Mesenchymal stem cell (in vitro differentiated cells and primary cell): ENCODE measurements around the gene NPY5R.
A peak's percentile ranks its signal among the peaks of the same experiment; 100 is the strongest.

Experiments used
- DNase-seq: peaks from one replicate; pipeline ENCODE4 v3.0.0-alpha.2; 2013
- H2AFZ ChIP-seq: one replicate; pipeline ENCODE4 v1.6.1; 2013; ENCODE audit warnings: low read depth, mild to moderate bottlenecking, control low read depth, inconsistent platforms, low read length, moderate library complexity
- H2AK5ac ChIP-seq: 2 replicates; pipeline ENCODE4 v1.6.1; 2013; ENCODE audit warnings: low read length, moderate library complexity, mild to moderate bottlenecking, inconsistent platforms; ENCODE audit not compliant: severe bottlenecking
- H2BK120ac ChIP-seq: one replicate; pipeline ENCODE4 v1.6.1; 2013; ENCODE audit warnings: low read depth, mild to moderate bottlenecking, inconsistent platforms, low read length, moderate library complexity
- H2BK12ac ChIP-seq, 2 experiments: one replicate each; pipeline ENCODE4 v1.6.1; 2013; ENCODE audit warnings: inconsistent platforms in 2 of 2, low read length in 2 of 2, mild to moderate bottlenecking in 2 of 2, moderate library complexity in 2 of 2, control low read depth in 1 of 2
- H2BK15ac ChIP-seq: one replicate; pipeline ENCODE4 v1.6.1; 2013; ENCODE audit warnings: mild to moderate bottlenecking, low read depth, inconsistent platforms; ENCODE audit not compliant: poor library complexity, severe bottlenecking
- H2BK5ac ChIP-seq: 2 replicates; pipeline ENCODE4 v1.6.1; 2013; ENCODE audit warnings: low read depth, mild to moderate bottlenecking, low read length, control low read depth, inconsistent platforms; ENCODE audit not compliant: poor library complexity, severe bottlenecking
- H3K14ac ChIP-seq, 2 experiments: one replicate each; pipeline ENCODE4 v1.6.1; 2013; ENCODE audit warnings: inconsistent platforms in 2 of 2, low read length in 2 of 2, control low read depth in 1 of 2, mild to moderate bottlenecking in 1 of 2, moderate library complexity in 1 of 2
- H3K18ac ChIP-seq, 2 experiments: one replicate each; pipeline ENCODE4 v1.6.1; 2013; ENCODE audit warnings: inconsistent platforms in 2 of 2, low read length in 2 of 2, control low read depth in 1 of 2, low read depth in 1 of 2, mild to moderate bottlenecking in 1 of 2
- H3K23ac ChIP-seq, 2 experiments: one replicate each; pipeline ENCODE4 v1.6.1; 2013; ENCODE audit warnings: inconsistent platforms in 2 of 2, low read length in 2 of 2, mild to moderate bottlenecking in 2 of 2, moderate library complexity in 2 of 2, control low read depth in 1 of 2
- H3K27ac ChIP-seq: 2 replicates; pipeline ENCODE4 v1.5.1; 2013; ENCODE audit warnings: mild to moderate bottlenecking, moderate library complexity, low read length, control low read depth, inconsistent platforms; ENCODE audit not compliant: poor library complexity, severe bottlenecking
- H3K27me3 ChIP-seq, 2 experiments: 2 replicates each; pipeline versions ENCODE4 v1.6.1 to v1.7.0; 2013; ENCODE audit warnings: low read length in 2 of 2, mild to moderate bottlenecking in 2 of 2, moderate library complexity in 2 of 2, control low read depth in 1 of 2, inconsistent platforms in 1 of 2; ENCODE audit not compliant: control insufficient read depth in 1 of 2, insufficient read depth in 1 of 2
- H3K36me3 ChIP-seq, 2 experiments: 2 replicates each; pipeline versions ENCODE4 v1.6.1 to v1.7.0; 2013; ENCODE audit warnings: low read length in 2 of 2, control low read depth in 1 of 2, inconsistent platforms in 1 of 2, low read depth in 1 of 2, mild to moderate bottlenecking in 1 of 2; ENCODE audit not compliant: insufficient read depth in 2 of 2, control insufficient read depth in 1 of 2
- H3K4ac ChIP-seq, 2 experiments: one replicate each; pipeline ENCODE4 v1.6.1; 2013; ENCODE audit warnings: inconsistent platforms in 2 of 2, low read length in 2 of 2, mild to moderate bottlenecking in 2 of 2, moderate library complexity in 2 of 2, control low read depth in 1 of 2, low read depth in 1 of 2
- H3K4me1 ChIP-seq: 2 replicates; pipeline ENCODE4 v1.6.1; 2013; ENCODE audit warnings: low read depth, low read length, control low read depth; ENCODE audit not compliant: control insufficient read depth, insufficient read depth
- H3K4me2 ChIP-seq: 2 replicates; pipeline ENCODE4 v1.6.1; 2013; ENCODE audit warnings: low read length, mild to moderate bottlenecking, inconsistent platforms; ENCODE audit not compliant: poor library complexity, severe bottlenecking
- H3K4me3 ChIP-seq, 2 experiments: 2 replicates each; pipeline versions ENCODE4 v1.5.1 to v1.7.0; 2013; ENCODE audit warnings: low read length in 2 of 2, mild to moderate bottlenecking in 2 of 2, control low read depth in 1 of 2, low read depth in 1 of 2; ENCODE audit not compliant: insufficient read depth in 1 of 2
- H3K79me1 ChIP-seq: replicated peaks from 2 replicates; pipeline ENCODE4 v1.6.1; 2013; ENCODE audit warnings: mild to moderate bottlenecking, control low read depth, low read length, inconsistent platforms; ENCODE audit not compliant: poor library complexity, severe bottlenecking
- H3K9ac ChIP-seq: 2 replicates; pipeline ENCODE4 v1.7.0; 2013; ENCODE audit warnings: mild to moderate bottlenecking, low read length, moderate library complexity
- H3K9me3 ChIP-seq: 2 replicates; pipeline ENCODE4 v1.7.0; 2013; ENCODE audit warnings: mild to moderate bottlenecking, low read length; ENCODE audit not compliant: control insufficient read depth
- H4K8ac ChIP-seq: one replicate; pipeline ENCODE4 v1.6.1; 2013; ENCODE audit warnings: inconsistent platforms, mild to moderate bottlenecking, low read length, moderate library complexity
- H4K91ac ChIP-seq: one replicate; pipeline ENCODE4 v1.6.1; 2013; ENCODE audit warnings: mild to moderate bottlenecking, low read length, inconsistent platforms
- WGBS: methylation state at CpG from one replicate; pipeline ENCODE4 v1.1.7; 2013; ENCODE audit warnings: mixed read lengths; 5-methylcytosine and 5-hydroxymethylcytosine counted together

The NPY5R gene

GRCh38 chr4:163332526-163333406 lies 10.9 kb upstream of the NPY5R start, which contains the start of gene NPY1R:
TSS of gene NPY1R (minus strand) at chr4:163332596. CDS start at chr4:163326554, 6,042 bp downstream.
- WGBS: 13% methylated on average over 34 of the region's 36 CpGs
- peak within 1 kb of the TSS; percentile 76 to 87 for H3K4me3 ChIP-seq
- H2AFZ ChIP-seq: peak within 1 kb of the TSS; percentile 86

DNA sequence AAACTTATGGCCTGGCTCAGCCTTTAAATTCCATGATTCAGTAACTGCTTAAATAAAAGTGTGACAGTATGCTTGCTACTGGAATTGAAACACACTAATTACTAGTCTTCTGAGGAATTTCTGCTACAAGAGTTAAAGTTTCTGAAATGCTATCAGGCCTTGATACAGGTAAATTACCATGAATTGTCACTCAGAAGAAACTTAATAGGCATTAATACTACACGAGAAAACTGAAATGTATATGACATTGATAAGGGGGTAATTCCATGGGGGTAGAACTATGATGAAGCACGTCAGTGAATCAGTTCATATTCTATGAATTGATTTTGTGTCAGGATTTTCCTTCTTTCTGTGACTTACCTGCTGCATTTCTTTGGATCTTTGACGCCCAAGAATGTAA lies 8.3 kb upstream of the NPY5R start:
- Histone ChIP-seq H3K4ac (no peak overlapping the region), H3K18ac (no peak overlapping the region), H3K27ac (no peak overlapping the region), H3K36me3 (peaks cover 0 to 4% of the 10 kb centered on the region in 2 experiments), H3K23ac (no peak overlapping the region), H2BK5ac (no peak overlapping the region), H3K4me1 (peaks cover 8% of the 10 kb centered on the region), H4K8ac (no peak overlapping the region), H3K79me1 (peaks cover 21% of the 10 kb centered on the region), H2BK15ac (no peak overlapping the region), H2AK5ac (no peak overlapping the region), H3K14ac (no peak overlapping the region), H3K4me2 (no peak overlapping the region), H4K91ac (no peak overlapping the region), H3K27me3 (peaks cover 6 to 20% of the 10 kb centered on the region in 2 experiments), H2AFZ (no peak overlapping the region), H3K9me3 (no peaks in the 10 kb centered on the region), H3K4me3 (no peak overlapping the region), H3K9ac (no peak overlapping the region), H2BK12ac (no peak overlapping the region), H2BK120ac (no peak overlapping the region)
- 87% methylated on average over 3 of the region's 3 CpGs for WGBS
- DNase-seq: no peak

More at GRCh38 chr4:163332526-163333406, 10.9 kb upstream of the NPY5R start, which contains the start of gene NPY1R:
- Histone ChIP-seq H2AK5ac (no peak within 1 kb of the TSS), H3K14ac (peak within 1 kb of the TSS in 1 of 2 experiments; percentile 94), H3K27me3 (peaks cover 6 to 31% of the 10 kb centered on the region in 2 experiments), H2BK120ac (no peak within 1 kb of the TSS), H3K27ac (peak within 1 kb of the TSS; percentile 86), H2BK15ac (peak within 1 kb of the TSS; percentile 6), H3K18ac (peak within 1 kb of the TSS; percentile 24 to 66), H2BK12ac (peak within 1 kb of the TSS in 1 of 2 experiments; percentile 63), H3K79me1 (peaks cover 19% of the 10 kb centered on the region), H2BK5ac (peak within 1 kb of the TSS; percentile 24), H4K91ac (peak within 1 kb of the TSS; percentile 28), H3K4me2 (peak within 1 kb of the TSS; percentile 100), H3K9me3 (no peaks in the 10 kb centered on the region), H3K4me1 (peaks cover 8% of the 10 kb centered on the region), H3K36me3 (peaks cover 0 to 4% of the 10 kb centered on the region in 2 experiments), H4K8ac (peak within 1 kb of the TSS; percentile 37), H3K23ac (peak within 1 kb of the TSS in 1 of 2 experiments; percentile 83), H3K9ac (peak within 1 kb of the TSS; percentile 76), H3K4ac (no peak within 1 kb of the TSS)
- DNase-seq: peak; percentile 87

- Histone ChIP-seq H3K4me3 (peak overlapping the region; percentile 64 to 72), H3K4me2 (peak overlapping the region; percentile 95), H3K14ac (peak overlapping the region in 1 of 2 experiments; percentile 60), H2BK15ac (peak overlapping the region; percentile 44), H4K91ac (no peak overlapping the region), H4K8ac (peak overlapping the region; percentile 12), H2BK12ac (peak overlapping the region in 1 of 2 experiments; percentile 54), H3K9ac (no peak overlapping the region), H3K4ac (peak overlapping the region in 1 of 2 experiments; percentile 86), H3K18ac (peak overlapping the region; percentile 8 to 93), H2BK120ac (peak overlapping the region; percentile 82), H2AFZ (peak overlapping the region; percentile 86), H3K79me1 (peaks cover 7% of the 10 kb centered on the region), H3K27me3 (peaks cover 0 to 30% of the 10 kb centered on the region in 2 experiments), H3K23ac (peak overlapping the region in 1 of 2 experiments; percentile 89), H3K9me3 (no peaks in the 10 kb centered on the region), H3K4me1 (peaks cover 2% of the 10 kb centered on the region), H3K36me3 (no peaks in the 10 kb centered on the region), H2AK5ac (no peak overlapping the region), H2BK5ac (peak overlapping the region; percentile 74), H3K27ac (peak overlapping the region; percentile 75)
- DNase-seq: peak; percentile 23
- WGBS: 2% methylated on average over 47 of the region's 50 CpGs
These were observed 744 bp downstream of the NPY5R start for GRCh38 chr4:163344147-163345125.
